ENCODE results near the gene APOA5. TPM values are rescaled to one million over a fixed set of nuclear protein-coding genes. Genes with fewer than 3 reads are reported as not detected.

Gene APOA5
- total and polyA plus RNA-seq, 9 of the 15 experiments (the other 6 are each of a cell fraction or from before 2014, with no cell fraction given): not detected

DNA sequence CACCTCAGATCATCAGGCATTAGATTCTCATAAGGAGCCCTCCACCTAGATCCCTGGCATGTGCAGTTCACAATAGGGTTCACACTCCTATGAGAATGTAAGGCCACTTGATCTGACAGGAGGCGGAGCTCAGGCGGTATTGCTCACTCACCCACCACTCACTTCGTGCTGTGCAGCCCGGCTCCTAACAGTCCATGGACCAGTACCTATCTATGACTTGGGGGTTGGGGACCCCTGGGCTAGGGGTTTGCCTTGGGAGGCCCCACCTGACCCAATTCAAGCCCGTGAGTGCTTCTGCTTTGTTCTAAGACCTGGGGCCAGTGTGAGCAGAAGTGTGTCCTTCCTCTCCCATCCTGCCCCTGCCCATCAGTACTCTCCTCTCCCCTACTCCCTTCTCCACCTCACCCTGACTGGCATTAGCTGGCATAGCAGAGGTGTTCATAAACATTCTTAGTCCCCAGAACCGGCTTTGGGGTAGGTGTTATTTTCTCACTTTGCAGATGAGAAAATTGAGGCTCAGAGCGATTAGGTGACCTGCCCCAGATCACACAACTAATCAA is 40.2 kb upstream of the APOA5 start:
- no peak overlapping the region for H3K4me3 ChIP-seq
- H4K20me1 ChIP-seq (replicated peaks; ENCODE audit: control insufficient read depth, insufficient read depth, low read length): no peaks in the 10 kb centered on the region
- H3K27ac ChIP-seq (ENCODE audit: extremely low read depth, low read depth, low read length): no peak overlapping the region
- in situ Hi-C loops (cut with MboI) (no loop called here), intact Hi-C loops (cut with micrococcal nuclease) (loop anchor here (10.0 kb wide), 1 partner anchor 97 kb away; no protein-coding TSS in a partner anchor)
- BruUV-seq (replicated peaks): no TSS peak
- H3K9me3 ChIP-seq (replicated peaks; ENCODE audit: control insufficient read depth, insufficient read depth, low read depth, low read length): no peaks in the 10 kb centered on the region
- DNase-seq (ENCODE audit: extremely low read depth in 1 of 4, low spot score in 3 of 4): no peak
- H3K27me3 ChIP-seq (ENCODE audit: control insufficient read depth in 2 of 2, insufficient read depth in 2 of 2, low read length in 2 of 2): peaks cover 0 to 7% of the 10 kb centered on the region in 2 experiments; a peak in 2 of 5 replicates
- no peak for ATAC-seq
- no peak overlapping the region for H2AFZ ChIP-seq (ENCODE audit: low read depth, low read length)
- TF ChIP-seq ZBTB7A (IDR thresholded peaks at IDR 0.05; ENCODE audit: borderline replicate concordance, control insufficient read depth, low read depth, low read length): no peak
- H3K9ac ChIP-seq (ENCODE audit: insufficient read depth in 1 of 2, low read depth in 2 of 2, low read length in 2 of 2): no peak overlapping the region
- 12% methylated on average over 7 of the region's 7 CpGs for WGBS (ENCODE audit: insufficient coverage, low coverage, missing lambda C conversion rate)
- no peak for FAIRE-seq
- peaks cover 8 to 37% of the 10 kb centered on the region in 2 experiments; a peak in 3 of 5 replicates for H3K4me1 ChIP-seq (replicated peaks in 1 of 2; ENCODE audit: control insufficient read depth in 2 of 2, insufficient read depth in 2 of 2, low read length in 2 of 2)
- H3K4me2 ChIP-seq (ENCODE audit: insufficient read depth, low read length): no peak overlapping the region
- CTCF ChIA-PET (ENCODE audit: low intra/inter-chr PET ratio): no interaction called here
- no peaks in the 10 kb centered on the region for H3K36me3 ChIP-seq (ENCODE audit: control insufficient read depth, insufficient read depth, low read length)
- no peaks in the 10 kb centered on the region for H3K79me2 ChIP-seq (ENCODE audit: control insufficient read depth, insufficient read depth, low read length)
- POLR2A ChIA-PET: no interaction called here
- H3K9me1 ChIP-seq (ENCODE audit: control insufficient read depth, insufficient read depth, low read length): no peaks in the 10 kb centered on the region

DNA sequence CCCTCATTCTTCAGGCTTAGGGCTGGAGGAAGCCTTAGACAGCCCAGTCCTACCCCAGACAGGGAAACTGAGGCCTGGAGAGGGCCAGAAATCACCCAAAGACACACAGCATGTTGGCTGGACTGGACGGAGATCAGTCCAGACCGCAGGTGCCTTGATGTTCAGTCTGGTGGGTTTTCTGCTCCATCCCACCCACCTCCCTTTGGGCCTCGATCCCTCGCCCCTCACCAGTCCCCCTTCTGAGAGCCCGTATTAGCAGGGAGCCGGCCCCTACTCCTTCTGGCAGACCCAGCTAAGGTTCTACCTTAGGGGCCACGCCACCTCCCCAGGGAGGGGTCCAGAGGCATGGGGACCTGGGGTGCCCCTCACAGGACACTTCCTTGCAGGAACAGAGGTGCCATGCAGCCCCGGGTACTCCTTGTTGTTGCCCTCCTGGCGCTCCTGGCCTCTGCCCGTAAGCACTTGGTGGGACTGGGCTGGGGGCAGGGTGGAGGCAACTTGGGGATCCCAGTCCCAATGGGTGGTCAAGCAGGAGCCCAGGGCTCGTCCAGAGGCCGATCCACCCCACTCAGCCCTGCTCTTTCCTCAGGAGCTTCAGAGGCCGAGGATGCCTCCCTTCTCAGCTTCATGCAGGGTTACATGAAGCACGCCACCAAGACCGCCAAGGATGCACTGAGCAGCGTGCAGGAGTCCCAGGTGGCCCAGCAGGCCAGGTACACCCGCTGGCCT is 38.7 kb upstream of the APOA5 start:
- H3K4me2 ChIP-seq (ENCODE audit: insufficient read depth, low read length): no peak overlapping the region
- POLR2A ChIA-PET: interaction anchor here (0.6 to 1.6 kb wide), 2 partner anchors 9 to 390 kb away, joined by 3 to 6 read pairs; no protein-coding TSS in a partner anchor
- H4K20me1 ChIP-seq (replicated peaks; ENCODE audit: control insufficient read depth, insufficient read depth, low read length): no peaks in the 10 kb centered on the region
- intact Hi-C loops (cut with micrococcal nuclease): loop anchor here (10.0 kb wide), 1 partner anchor 96 kb away; no protein-coding TSS in a partner anchor
- no peak for DNase-seq (ENCODE audit: extremely low read depth in 1 of 4, low spot score in 3 of 4)
- H3K4me1 ChIP-seq (replicated peaks in 1 of 2; ENCODE audit: control insufficient read depth in 2 of 2, insufficient read depth in 2 of 2, low read length in 2 of 2): peaks cover 8 to 34% of the 10 kb centered on the region in 2 experiments; a peak in 4 of 5 replicates
- FAIRE-seq: no peak
- H3K36me3 ChIP-seq (ENCODE audit: control insufficient read depth, insufficient read depth, low read length): no peaks in the 10 kb centered on the region
- H3K9ac ChIP-seq (ENCODE audit: insufficient read depth in 1 of 2, low read depth in 2 of 2, low read length in 2 of 2): no peak overlapping the region
- H3K79me2 ChIP-seq (ENCODE audit: control insufficient read depth, insufficient read depth, low read length): no peaks in the 10 kb centered on the region
- 26% methylated on average over 12 of the region's 17 CpGs for WGBS (ENCODE audit: insufficient coverage, low coverage, missing lambda C conversion rate)
- H3K27me3 ChIP-seq (ENCODE audit: control insufficient read depth in 2 of 2, insufficient read depth in 2 of 2, low read length in 2 of 2): peaks cover 0 to 7% of the 10 kb centered on the region in 2 experiments; a peak in 2 of 5 replicates
- no peak overlapping the region for H3K27ac ChIP-seq (ENCODE audit: extremely low read depth, low read depth, low read length)
- no peaks in the 10 kb centered on the region for H3K9me1 ChIP-seq (ENCODE audit: control insufficient read depth, insufficient read depth, low read length)
- no peak overlapping the region for H3K4me3 ChIP-seq
- CTCF ChIA-PET (ENCODE audit: low intra/inter-chr PET ratio): no interaction called here
- ATAC-seq: no peak
- BruUV-seq (replicated peaks): no TSS peak
- in situ Hi-C loops (cut with MboI): no loop called here
- H2AFZ ChIP-seq (ENCODE audit: low read depth, low read length): no peak overlapping the region
- H3K9me3 ChIP-seq (replicated peaks; ENCODE audit: control insufficient read depth, insufficient read depth, low read depth, low read length): no peaks in the 10 kb centered on the region
- TF ChIP-seq, protein P1, sequence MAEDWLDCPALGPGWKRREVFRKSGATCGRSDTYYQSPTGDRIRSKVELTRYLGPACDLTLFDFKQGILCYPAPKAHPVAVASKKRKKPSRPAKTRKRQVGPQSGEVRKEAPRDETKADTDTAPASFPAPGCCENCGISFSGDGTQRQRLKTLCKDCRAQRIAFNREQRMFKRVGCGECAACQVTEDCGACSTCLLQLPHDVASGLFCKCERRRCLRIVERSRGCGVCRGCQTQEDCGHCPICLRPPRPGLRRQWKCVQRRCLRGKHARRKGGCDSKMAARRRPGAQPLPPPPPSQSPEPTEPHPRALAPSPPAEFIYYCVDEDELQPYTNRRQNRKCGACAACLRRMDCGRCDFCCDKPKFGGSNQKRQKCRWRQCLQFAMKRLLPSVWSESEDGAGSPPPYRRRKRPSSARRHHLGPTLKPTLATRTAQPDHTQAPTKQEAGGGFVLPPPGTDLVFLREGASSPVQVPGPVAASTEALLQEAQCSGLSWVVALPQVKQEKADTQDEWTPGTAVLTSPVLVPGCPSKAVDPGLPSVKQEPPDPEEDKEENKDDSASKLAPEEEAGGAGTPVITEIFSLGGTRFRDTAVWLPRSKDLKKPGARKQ (CRISPR knock-in tag; IDR thresholded peaks at IDR 0.05): no peak
- TF ChIP-seq PHF21A (IDR thresholded peaks at IDR 0.05; ENCODE audit: borderline replicate concordance, low read depth) (no peak), RBFOX2 (IDR thresholded peaks at IDR 0.05; ENCODE audit: low read depth, low read length) (no peak), ZNF232 (CRISPR knock-in tag; IDR thresholded peaks at IDR 0.05) (no peak)

Data from K562 (cell line).